Subcutaneous abdominal adipose tissue (tissue), 5 donors: Measurements from ENCODE around the gene ABCB9.

Source experiments
- H3K27ac ChIP-seq: one replicate; pipeline ENCODE4 v1.7.0; 2013; ENCODE audit warnings: low read depth, mild to moderate bottlenecking, inconsistent platforms, low read length, moderate library complexity
- H3K27me3 ChIP-seq, 5 donors: one replicate each; pipeline ENCODE4 v1.7.0; 2013; ENCODE audit warnings: low read length in 5 of 5, inconsistent platforms in 1 of 5; ENCODE audit not compliant: control insufficient read depth in 5 of 5, insufficient read depth in 4 of 5
- H3K36me3 ChIP-seq, 5 donors: one replicate each; pipeline ENCODE4 v1.7.0; 2013; ENCODE audit warnings: low read length in 5 of 5; ENCODE audit not compliant: control insufficient read depth in 5 of 5, insufficient read depth in 5 of 5
- H3K4me1 ChIP-seq, 5 donors: one replicate each; pipeline ENCODE4 v1.7.0; 2013; ENCODE audit warnings: low read length in 5 of 5, mild to moderate bottlenecking in 3 of 5, moderate library complexity in 1 of 5; ENCODE audit not compliant: control insufficient read depth in 5 of 5, insufficient read depth in 5 of 5
- H3K4me3 ChIP-seq, 5 donors: one replicate each; pipeline ENCODE4 v1.7.0; 2013; ENCODE audit warnings: low read length in 5 of 5, low read depth in 1 of 5
- H3K9ac ChIP-seq, 5 donors: one replicate each; pipeline ENCODE4 v1.7.0; 2013; ENCODE audit warnings: low read length in 5 of 5, mild to moderate bottlenecking in 4 of 5, moderate library complexity in 3 of 5
- H3K9me3 ChIP-seq, 5 donors: one replicate each; pipeline ENCODE4 v1.7.0; 2013; ENCODE audit warnings: low read length in 5 of 5; ENCODE audit not compliant: control insufficient read depth in 5 of 5
- donor health status: healthy.
- donor health status: healthy.
- donor health status: healthy.
- donor health status: healthy.
- donor health status: healthy.

ABCB9 gene

GRCh38 chr12:122995503-122996187, 29.4 kb upstream of the ABCB9 start:
- peak overlapping the region in 1 of 5 donors; percentile 29 for H3K4me3 ChIP-seq
- H3K27me3 ChIP-seq = no peaks in the 10 kb centered on the region
- peaks cover 13 to 43% (median 40%) of the 10 kb centered on the region in 5 donors for H3K4me1 ChIP-seq
- H3K36me3 ChIP-seq = peaks cover 0 to 46% (median 9%) of the 10 kb centered on the region in 5 donors
- H3K27ac ChIP-seq = no peak overlapping the region
- no peaks in the 10 kb centered on the region for H3K9me3 ChIP-seq
- H3K9ac ChIP-seq = peak overlapping the region in 1 of 5 donors; percentile 7

- Histone ChIP-seq H3K4me3 (no peak overlapping the region), H3K27ac (no peak overlapping the region), H3K36me3 (peaks cover 0 to 46% (median 10%) of the 10 kb centered on the region in 5 donors)
These were observed 28.7 kb upstream of the ABCB9 start for GRCh38 chr12:122994781-122995502.

GRCh38 chr12:122994140-122994675, 27.9 kb upstream of the ABCB9 start:
- no peaks in the 10 kb centered on the region for H3K27me3 ChIP-seq
- no peak overlapping the region for H3K27ac ChIP-seq
- H3K9me3 ChIP-seq = no peaks in the 10 kb centered on the region
- peaks cover 0 to 39% (median 10%) of the 10 kb centered on the region in 5 donors for H3K36me3 ChIP-seq
- peaks cover 13 to 43% (median 40%) of the 10 kb centered on the region in 5 donors for H3K4me1 ChIP-seq
- H3K4me3 ChIP-seq = no peak overlapping the region
- no peak overlapping the region for H3K9ac ChIP-seq

More at GRCh38 chr12:122994781-122995502, 28.7 kb upstream of the ABCB9 start:
- peaks cover 13 to 43% (median 40%) of the 10 kb centered on the region in 5 donors for H3K4me1 ChIP-seq
- H3K9ac ChIP-seq = no peak overlapping the region
- no peaks in the 10 kb centered on the region for H3K9me3 ChIP-seq
- no peaks in the 10 kb centered on the region for H3K27me3 ChIP-seq

- Histone ChIP-seq H3K4me1 (peaks cover 7 to 30% (median 28%) of the 10 kb centered on the region in 5 donors), H3K4me3 (no peak overlapping the region), H3K9ac (no peak overlapping the region), H3K36me3 (peaks cover 0 to 55% (median 22%) of the 10 kb centered on the region in 5 donors), H3K27ac (no peak overlapping the region), H3K27me3 (no peaks in the 10 kb centered on the region), H3K9me3 (no peaks in the 10 kb centered on the region)
These were observed 26.1 kb upstream of the ABCB9 start for GRCh38 chr12:122992386-122992785.

GRCh38 chr12:122991623-122992275, 25.5 kb upstream of the ABCB9 start:
- Histone ChIP-seq H3K4me3 (no peak overlapping the region), H3K9ac (no peak overlapping the region), H3K9me3 (no peaks in the 10 kb centered on the region), H3K27me3 (no peaks in the 10 kb centered on the region), H3K27ac (no peak overlapping the region), H3K4me1 (peaks cover 2 to 24% (median 21%) of the 10 kb centered on the region in 5 donors), H3K36me3 (peaks cover 0 to 55% (median 29%) of the 10 kb centered on the region in 5 donors)

GRCh38 chr12:122990961-122991622, 24.8 kb upstream of the ABCB9 start:
- H3K36me3 ChIP-seq = peaks cover 0 to 62% (median 34%) of the 10 kb centered on the region in 5 donors

DNA sequence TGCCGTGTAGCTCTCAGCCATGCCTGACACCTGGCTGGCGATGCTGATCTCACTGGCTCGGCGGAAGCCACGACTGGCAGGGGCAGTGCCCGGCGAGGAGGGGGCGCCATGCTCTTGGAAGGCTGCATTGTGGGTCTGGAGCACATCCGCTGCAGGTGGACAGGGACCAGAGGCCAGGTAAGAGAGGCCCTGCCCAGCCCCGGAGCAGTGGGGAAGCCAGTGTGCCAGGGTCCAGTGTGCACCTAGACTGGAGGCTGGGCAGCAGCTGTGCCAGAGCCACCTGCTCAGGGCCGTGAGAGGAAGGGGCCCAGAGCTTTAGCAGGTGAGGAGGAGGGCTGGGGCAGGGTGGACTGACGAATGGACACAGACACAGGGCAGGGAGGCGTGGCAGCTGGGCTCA, 24.3 kb upstream of the ABCB9 start:
- H3K9me3 ChIP-seq = no peaks in the 10 kb centered on the region
- no peaks in the 10 kb centered on the region for H3K27me3 ChIP-seq
- H3K9ac ChIP-seq = no peak overlapping the region
- no peak overlapping the region for H3K4me3 ChIP-seq
- H3K27ac ChIP-seq = no peak overlapping the region
- peaks cover 0 to 67% (median 39%) of the 10 kb centered on the region in 5 donors for H3K36me3 ChIP-seq
- H3K4me1 ChIP-seq = peaks cover 0 to 14% (median 10%) of the 10 kb centered on the region in 5 donors

More at GRCh38 chr12:122990961-122991622, 24.8 kb upstream of the ABCB9 start:
- Histone ChIP-seq H3K9ac (no peak overlapping the region), H3K4me3 (no peak overlapping the region), H3K4me1 (peaks cover 2 to 17% (median 15%) of the 10 kb centered on the region in 5 donors), H3K27ac (no peak overlapping the region), H3K9me3 (no peaks in the 10 kb centered on the region), H3K27me3 (no peaks in the 10 kb centered on the region)

DNA sequence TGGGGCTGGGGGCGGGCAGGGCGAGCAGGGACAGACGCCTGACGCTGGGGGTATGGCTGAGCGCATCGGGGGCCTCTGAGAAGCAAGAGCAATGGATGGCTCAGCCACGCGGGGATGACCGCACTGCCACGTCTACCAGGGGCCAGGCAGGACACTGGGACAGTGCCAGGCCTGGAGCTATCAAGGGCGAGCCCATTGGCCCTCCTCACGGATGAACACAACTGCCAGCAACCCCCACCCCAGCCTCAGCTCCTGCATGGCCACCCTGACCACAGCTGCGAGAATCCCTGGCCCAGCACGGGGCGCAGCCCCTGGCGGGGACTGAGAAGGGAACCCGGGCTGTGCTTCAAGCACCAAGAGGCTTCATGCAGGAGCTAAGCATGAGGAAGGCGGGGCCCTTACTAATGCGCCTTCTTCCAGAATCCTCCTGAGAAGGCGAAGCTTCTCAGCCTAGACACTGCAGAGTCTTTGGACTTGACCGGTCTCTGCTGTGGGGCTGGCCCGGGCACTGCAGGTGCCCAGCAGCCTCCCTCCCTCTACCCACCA, 23.7 kb upstream of the ABCB9 start:
- Histone ChIP-seq H3K27ac (no peak overlapping the region), H3K4me1 (peaks cover 2 to 14% (median 9%) of the 10 kb centered on the region in 5 donors), H3K4me3 (no peak overlapping the region), H3K9ac (no peak overlapping the region), H3K27me3 (no peaks in the 10 kb centered on the region), H3K36me3 (peaks cover 0 to 72% (median 39%) of the 10 kb centered on the region in 5 donors), H3K9me3 (no peaks in the 10 kb centered on the region)

DNA sequence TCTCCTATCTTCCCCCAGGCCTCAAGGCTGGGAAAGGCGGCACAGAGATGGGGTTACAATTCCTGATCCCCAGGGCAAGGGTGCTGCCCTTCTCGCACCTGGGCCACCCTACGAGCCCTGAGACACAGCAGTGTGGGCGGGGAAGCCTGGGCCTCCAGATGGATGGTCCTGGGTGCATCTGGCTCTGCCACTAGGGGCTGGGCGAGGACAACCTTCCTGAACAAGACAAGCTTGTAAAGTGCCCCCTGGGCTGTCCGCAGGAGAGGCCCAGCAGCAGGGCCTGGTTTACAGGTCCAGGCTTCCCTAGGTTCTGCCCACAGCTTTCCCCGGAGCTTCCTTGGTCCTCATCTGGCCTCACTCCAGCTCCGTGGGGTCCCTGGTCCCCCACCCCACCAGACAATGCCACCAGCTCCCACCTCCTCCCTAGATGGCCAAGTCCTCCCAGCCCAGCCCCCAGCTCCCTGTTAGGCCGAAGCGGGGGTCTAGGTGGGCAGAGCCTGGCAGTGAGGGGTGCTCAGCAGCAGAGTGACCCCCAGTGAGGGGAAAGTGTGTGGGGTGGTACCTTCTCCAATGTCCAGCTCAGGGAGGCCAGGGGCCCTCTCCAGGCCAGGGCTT, 23.1 kb upstream of the ABCB9 start:
- Histone ChIP-seq H3K4me3 (no peak overlapping the region), H3K27ac (no peak overlapping the region), H3K9ac (no peak overlapping the region), H3K36me3 (peaks cover 0 to 72% (median 37%) of the 10 kb centered on the region in 5 donors), H3K4me1 (peaks cover 7 to 14% (median 12%) of the 10 kb centered on the region in 5 donors), H3K9me3 (no peaks in the 10 kb centered on the region), H3K27me3 (no peaks in the 10 kb centered on the region)
